ENCODE measurements around the gene MATN4. TPM values are rescaled to one million over a fixed set of nuclear protein-coding genes. Genes with fewer than 3 reads are reported as not detected.

MATN4 gene
- total RNA-seq, 2 experiments from 2014 or later = 0.35 to 0.48 TPM

- H3K36me3 Mint-ChIP-seq (ENCODE audit: low read depth) = peaks cover 6% of the 10 kb centered on the region
- intact Hi-C loops (cut with DNase I, micrococcal nuclease) = no loop called here
- H3K9me3 Mint-ChIP-seq (ENCODE audit: low read depth) = no peaks in the 10 kb centered on the region
- H3K27me3 Mint-ChIP-seq = peaks cover 3% of the 10 kb centered on the region
- peaks cover 42% of the 10 kb centered on the region for H3K4me1 Mint-ChIP-seq
- ChIA-PET POLR2A (interaction anchor here (0.6 to 1.3 kb wide), 4 partner anchors 9 to 90 kb away, joined by 3 to 6 read pairs (median 5); no protein-coding TSS in a partner anchor), CTCF (interaction anchor here (0.7 to 7.1 kb wide), 5 partner anchors 14 to 120 kb away, joined by 4 to 45 read pairs (median 10); partner anchors contain the start of gene SYS1)
- ATAC-seq (peak; percentile 33), DNase-seq (no peak)
- H3K27ac Mint-ChIP-seq = peak overlapping the region; percentile 81
- H3K4me3 Mint-ChIP-seq = peak overlapping the region; percentile 82
These were observed 39.3 kb upstream of the MATN4 start for GRCh38 chr20:45347297-45347935.

GRCh38 chr20:45346851-45347250, 38.8 kb upstream of the MATN4 start:
- H3K36me3 Mint-ChIP-seq (ENCODE audit: low read depth) = peaks cover 6% of the 10 kb centered on the region
- H3K4me1 Mint-ChIP-seq = peaks cover 42% of the 10 kb centered on the region
- H3K4me3 Mint-ChIP-seq = peak overlapping the region; percentile 82
- intact Hi-C loops (cut with DNase I, micrococcal nuclease) = loop anchor here in 1 of 2 experiments (1.0 kb wide), 1 partner anchor 490 kb away; no protein-coding TSS in a partner anchor
- no peak for DNase-seq
- no peak overlapping the region for H3K27ac Mint-ChIP-seq
- ChIA-PET CTCF (interaction anchor here (1.6 to 7.1 kb wide), 3 partner anchors 14 to 90 kb away, joined by 10 to 45 read pairs (median 11); partner anchors contain the start of gene SYS1), POLR2A (interaction anchor here (1.1 to 1.3 kb wide), 3 partner anchors 16 to 90 kb away, joined by 3 to 6 read pairs (median 3); partner anchors contain the start of gene SYS1)
- no peak for ATAC-seq
- H3K27me3 Mint-ChIP-seq = peaks cover 3% of the 10 kb centered on the region
- no peaks in the 10 kb centered on the region for H3K9me3 Mint-ChIP-seq (ENCODE audit: low read depth)

- Mint-ChIP-seq H3K9me3 (ENCODE audit: low read depth) (no peaks in the 10 kb centered on the region), H3K27ac (no peak overlapping the region), H3K4me1 (peaks cover 42% of the 10 kb centered on the region), H3K36me3 (ENCODE audit: low read depth) (peaks cover 6% of the 10 kb centered on the region), H3K4me3 (peak overlapping the region; percentile 82), H3K27me3 (peaks cover 3% of the 10 kb centered on the region)
- ChIA-PET CTCF (interaction anchor here (0.7 to 7.1 kb wide), 4 partner anchors 15 to 91 kb away, joined by 3 to 45 read pairs (median 10); partner anchors contain the start of gene SYS1), POLR2A (interaction anchor here (1.1 to 1.3 kb wide), 2 partner anchors 17 to 91 kb away, joined by 3 to 6 read pairs; partner anchors contain the start of gene SYS1)
- no peak for ATAC-seq
- DNase-seq = no peak
- intact Hi-C loops (cut with DNase I, micrococcal nuclease) = loop anchor here in 1 of 2 experiments (1.0 kb wide), 1 partner anchor 491 kb away; no protein-coding TSS in a partner anchor
These were observed 38.2 kb upstream of the MATN4 start for GRCh38 chr20:45346291-45346718.

GRCh38 chr20:45345104-45345936, 37.2 kb upstream of the MATN4 start:
- Mint-ChIP-seq H3K4me1 (peaks cover 42% of the 10 kb centered on the region), H3K9me3 (ENCODE audit: low read depth) (no peaks in the 10 kb centered on the region), H3K36me3 (ENCODE audit: low read depth) (peaks cover 6% of the 10 kb centered on the region), H3K27ac (no peak overlapping the region), H3K27me3 (peaks cover 3% of the 10 kb centered on the region), H3K4me3 (no peak overlapping the region)
- CTCF ChIA-PET = interaction anchor here (0.7 to 7.1 kb wide), 3 partner anchors 16 to 52 kb away, joined by 3 to 45 read pairs (median 5); partner anchors contain the start of gene SYS1
- DNase-seq = no peak
- no peak for ATAC-seq
- POLR2A ChIA-PET = interaction anchor here (0.5 to 1.1 kb wide), 2 partner anchors 18 to 78 kb away, joined by 3 to 4 read pairs; partner anchors contain the start of gene SYS1
- intact Hi-C loops (cut with DNase I, micrococcal nuclease) = no loop called here

GRCh38 chr20:45344168-45344860, 36.2 kb upstream of the MATN4 start:
- Mint-ChIP-seq H3K9me3 (ENCODE audit: low read depth) (no peaks in the 10 kb centered on the region), H3K27me3 (peaks cover 3% of the 10 kb centered on the region), H3K4me1 (peaks cover 39% of the 10 kb centered on the region), H3K36me3 (ENCODE audit: low read depth) (peaks cover 6% of the 10 kb centered on the region), H3K27ac (no peak overlapping the region), H3K4me3 (no peak overlapping the region)
- ChIA-PET CTCF (interaction anchor here (0.5 to 7.1 kb wide), 5 partner anchors 9 to 454 kb away, joined by 3 to 45 read pairs (median 5); partner anchors contain the start of gene SYS1), POLR2A (no interaction called here)
- DNase-seq = peak; percentile 32
- ATAC-seq = peak; percentile 28
- intact Hi-C loops (cut with DNase I, micrococcal nuclease) = no loop called here

DNA sequence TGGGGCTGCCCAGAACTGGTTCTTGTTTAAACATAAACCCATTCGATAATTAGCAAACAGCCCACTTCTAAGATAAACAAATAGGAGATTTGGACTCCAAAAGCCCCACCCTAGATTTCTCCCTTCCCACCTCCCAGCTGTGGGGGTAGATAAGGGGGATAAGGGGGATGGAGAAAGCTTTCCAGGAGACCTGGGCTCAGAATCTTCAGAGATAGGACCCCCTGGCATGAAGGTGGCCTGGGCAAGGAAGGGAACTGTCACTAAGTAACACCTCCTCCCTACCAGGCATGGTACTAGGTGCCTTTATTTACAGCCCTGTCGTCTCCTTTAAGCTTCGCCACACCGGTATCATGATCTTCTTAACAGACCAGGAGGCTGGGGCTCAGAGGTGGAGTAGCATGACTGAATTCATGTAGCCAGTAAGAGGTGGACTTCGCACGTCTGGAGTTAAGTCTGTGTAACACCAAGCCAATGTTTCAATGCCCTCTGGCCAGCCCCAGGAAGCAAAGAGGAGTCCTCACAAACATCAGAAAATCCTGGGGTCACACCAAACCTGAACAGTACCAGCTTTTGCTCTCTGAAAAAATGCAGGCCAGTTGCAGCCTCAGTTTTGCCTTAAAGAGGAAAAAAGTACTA, 35.6 kb upstream of the MATN4 start:
- ChIA-PET POLR2A (no interaction called here), CTCF (interaction anchor here (0.5 to 7.1 kb wide), 5 partner anchors 9 to 230 kb away, joined by 3 to 45 read pairs (median 5); partner anchors contain the start of gene SYS1)
- Mint-ChIP-seq H3K4me1 (peaks cover 39% of the 10 kb centered on the region), H3K27me3 (peaks cover 3% of the 10 kb centered on the region), H3K36me3 (ENCODE audit: low read depth) (peaks cover 8% of the 10 kb centered on the region), H3K27ac (no peak overlapping the region), H3K9me3 (ENCODE audit: low read depth) (no peaks in the 10 kb centered on the region), H3K4me3 (no peak overlapping the region)
- no peak for DNase-seq
- intact Hi-C loops (cut with DNase I, micrococcal nuclease) = no loop called here
- ATAC-seq = no peak

- H3K36me3 Mint-ChIP-seq (ENCODE audit: low read depth) = peaks cover 8% of the 10 kb centered on the region
- no peaks in the 10 kb centered on the region for H3K9me3 Mint-ChIP-seq (ENCODE audit: low read depth)
- intact Hi-C loops (cut with DNase I, micrococcal nuclease) = no loop called here
- ATAC-seq = no peak
- H3K27ac Mint-ChIP-seq = no peak overlapping the region
- POLR2A ChIA-PET = no interaction called here
- peaks cover 35% of the 10 kb centered on the region for H3K4me1 Mint-ChIP-seq
- peaks cover 3% of the 10 kb centered on the region for H3K27me3 Mint-ChIP-seq
- no peak overlapping the region for H3K4me3 Mint-ChIP-seq
- DNase-seq = no peak
- CTCF ChIA-PET = interaction anchor here (1.0 to 7.1 kb wide), 4 partner anchors 10 to 49 kb away, joined by 4 to 45 read pairs (median 5); partner anchors contain the start of gene SYS1
These were observed 34.9 kb upstream of the MATN4 start for GRCh38 chr20:45342855-45343531.

- no peak overlapping the region for H3K4me3 Mint-ChIP-seq
These were observed 34.1 kb upstream of the MATN4 start for GRCh38 chr20:45341939-45342854.

DNA sequence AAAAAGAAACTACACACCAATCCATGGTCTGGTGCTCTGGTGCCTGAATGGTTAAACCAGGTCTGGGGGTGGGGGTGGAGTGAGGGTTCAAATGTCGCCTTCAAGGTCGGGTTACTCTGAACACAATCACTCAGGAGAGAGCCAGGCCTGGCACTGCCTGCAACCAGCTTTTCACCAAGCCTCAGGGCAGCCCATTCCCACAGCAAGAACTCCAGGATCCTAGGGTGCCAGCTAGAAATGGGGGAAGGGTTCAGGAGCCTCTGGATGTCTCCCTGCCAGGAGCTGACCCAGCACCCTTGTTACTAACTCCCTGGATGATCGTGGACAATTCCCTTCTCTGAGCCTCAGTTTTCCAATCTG, 33.5 kb upstream of the MATN4 start:
- peaks cover 7% of the 10 kb centered on the region for H3K36me3 Mint-ChIP-seq (ENCODE audit: low read depth)
- peaks cover 2% of the 10 kb centered on the region for H3K27me3 Mint-ChIP-seq
- no peak overlapping the region for H3K27ac Mint-ChIP-seq
- ChIA-PET CTCF (interaction anchor here (1.0 to 2.2 kb wide), 4 partner anchors 11 to 108 kb away, joined by 3 to 8 read pairs (median 4); partner anchors contain the start of gene SYS1), POLR2A (no interaction called here)
- intact Hi-C loops (cut with DNase I, micrococcal nuclease) = no loop called here
- H3K9me3 Mint-ChIP-seq (ENCODE audit: low read depth) = no peaks in the 10 kb centered on the region
- DNase-seq (no peak), ATAC-seq (no peak)
- H3K4me1 Mint-ChIP-seq = peaks cover 25% of the 10 kb centered on the region
- no peak overlapping the region for H3K4me3 Mint-ChIP-seq

More at GRCh38 chr20:45341939-45342854, 34.1 kb upstream of the MATN4 start:
- intact Hi-C loops (cut with DNase I, micrococcal nuclease) = no loop called here
- peaks cover 3% of the 10 kb centered on the region for H3K27me3 Mint-ChIP-seq
- ChIA-PET CTCF (interaction anchor here (1.0 to 1.5 kb wide), 4 partner anchors 11 to 107 kb away, joined by 3 to 5 read pairs (median 4); no protein-coding TSS in a partner anchor), POLR2A (no interaction called here)
- DNase-seq (no peak), ATAC-seq (no peak)
- H3K36me3 Mint-ChIP-seq (ENCODE audit: low read depth) = peaks cover 8% of the 10 kb centered on the region
- peaks cover 32% of the 10 kb centered on the region for H3K4me1 Mint-ChIP-seq
- H3K27ac Mint-ChIP-seq = no peak overlapping the region
- H3K9me3 Mint-ChIP-seq (ENCODE audit: low read depth) = no peaks in the 10 kb centered on the region
